Measurements from ENCODE around the gene NGEF. TPM values are rescaled to one million over a fixed set of nuclear protein-coding genes. Genes with fewer than 3 reads are reported as not detected.

Gene NGEF
- total RNA-seq, 1 experiment from 2014 or later = 5.4 TPM

GRCh38 chr2:232966122-232966521 is 46.9 kb downstream of the NGEF start (continued):
- TF ChIP-seq USF2 (CRISPR knock-in tag; IDR thresholded peaks at IDR 0.05) = no peak
- peak; percentile 90 for TF ChIP-seq ETV6 (CRISPR knock-in tag; IDR thresholded peaks at IDR 0.05)
- peak; percentile 97 for TF ChIP-seq ZNF423 (CRISPR knock-in tag; IDR thresholded peaks at IDR 0.05)

GRCh38 chr2:232963913-232964312 is 49.1 kb downstream of the NGEF start:
- TF ChIP-seq KAT7 (CRISPR knock-in tag; IDR thresholded peaks at IDR 0.05; ENCODE audit: borderline replicate concordance) (no peak), SP1 (CRISPR knock-in tag; conservative IDR thresholded peaks at IDR 0.05) (no peak), NFATC4 (CRISPR knock-in tag; IDR thresholded peaks at IDR 0.05) (no peak), SMAD4 (CRISPR knock-in tag; IDR thresholded peaks at IDR 0.05) (no peak), ZNF671 (CRISPR knock-in tag; IDR thresholded peaks at IDR 0.05) (no peak), ZNF121 (CRISPR knock-in tag; IDR thresholded peaks at IDR 0.05) (no peak), STAT6 (CRISPR knock-in tag; conservative IDR thresholded peaks at IDR 0.05; ENCODE audit: low read depth) (no peak), ZNF416 (CRISPR knock-in tag; IDR thresholded peaks at IDR 0.05) (no peak), JUN (CRISPR knock-in tag; IDR thresholded peaks at IDR 0.05) (no peak), CTCF (IDR thresholded peaks at IDR 0.05) (no peak), ERG (CRISPR knock-in tag; IDR thresholded peaks at IDR 0.05) (no peak), GRHL2 (CRISPR knock-in tag; IDR thresholded peaks at IDR 0.05; ENCODE audit: insufficient replicate concordance, severe bottlenecking) (no peak), ZNF219 (CRISPR knock-in tag; IDR thresholded peaks at IDR 0.05; ENCODE audit: borderline replicate concordance) (no peak), USF2 (CRISPR knock-in tag; IDR thresholded peaks at IDR 0.05) (no peak), E2F4 (CRISPR knock-in tag; IDR thresholded peaks at IDR 0.05; ENCODE audit: borderline replicate concordance, low read depth) (no peak), ZNF232 (CRISPR knock-in tag; IDR thresholded peaks at IDR 0.05) (no peak)
- ATAC-seq (no peak), DNase-seq (ENCODE audit: low spot score) (no peak)
- Mint-ChIP-seq H3K36me3 (peaks cover 3% of the 10 kb centered on the region), H3K9me3 (peaks cover 25% of the 10 kb centered on the region), H3K27me3 (ENCODE audit: low read depth) (no peaks in the 10 kb centered on the region), H3K27ac (no peak overlapping the region), H3K4me1 (peaks cover 18% of the 10 kb centered on the region), H3K4me3 (no peak overlapping the region)
- ChIA-PET POLR2A (no interaction called here), CTCF (no interaction called here)
